Brain pericyte (primary cell): ENCODE measurements around the gene CCDC73.
"Not testable (repeated sequence)": the region's sequence is repeated elsewhere in the genome, so short reads cannot be mapped to it uniquely, and the experiment has no call there.

ENCODE experiments used
- DNase-seq: peaks from one replicate; pipeline ENCODE4 v3.0.0-alpha.2; 2012; ENCODE audit warnings: low read depth, low spot score

CCDC73 gene

GRCh38 chr11:32794439-32794838, at the start of gene CCDC73:
Gene CCDC73 (minus strand): TSS chr11:32794662. CDS start chr11:32760243, 34,419 bp downstream.
- DNase-seq: no peak

- no peak for DNase-seq
These were observed 49.1 kb upstream of the CCDC73 start for GRCh38 chr11:32843544-32843943.

- no peak for DNase-seq
These were observed 46.1 kb upstream of the CCDC73 start for GRCh38 chr11:32840587-32840986.

- no peak for DNase-seq
These were observed 44.8 kb upstream of the CCDC73 start for GRCh38 chr11:32839308-32839707.

- DNase-seq: no peak
These were observed 44.2 kb upstream of the CCDC73 start for GRCh38 chr11:32838505-32839274.

GRCh38 chr11:32836946-32837345, 42.5 kb upstream of the CCDC73 start:
- DNase-seq: no peak

GRCh38 chr11:32833921-32834320, 39.5 kb upstream of the CCDC73 start:
- DNase-seq: no peak

- no peak for DNase-seq
These were observed 36.8 kb upstream of the CCDC73 start for GRCh38 chr11:32831221-32831620.

- no peak for DNase-seq
These were observed 36.3 kb upstream of the CCDC73 start for GRCh38 chr11:32830796-32831195.

- no peak for DNase-seq
These were observed 35.9 kb upstream of the CCDC73 start for GRCh38 chr11:32830413-32830738.

- no peak for DNase-seq
These were observed 35.4 kb upstream of the CCDC73 start, which contains the start of gene PRRG4 for GRCh38 chr11:32829680-32830412. Gene PRRG4 (plus strand): TSS chr11:32829927. CDS start chr11:32830530, 603 bp downstream.

GRCh38 chr11:32829157-32829679, 34.8 kb upstream of the CCDC73 start:
- DNase-seq: no peak

GRCh38 chr11:32827276-32827675, 32.8 kb upstream of the CCDC73 start:
- no peak for DNase-seq

GRCh38 chr11:32826113-32826512, 31.7 kb upstream of the CCDC73 start:
- no peak for DNase-seq

- not testable (repeated sequence) for DNase-seq
These were observed 29.2 kb upstream of the CCDC73 start for GRCh38 chr11:32823617-32824016.

GRCh38 chr11:32821917-32822560, 27.6 kb upstream of the CCDC73 start:
- DNase-seq: no peak

- DNase-seq: no peak
These were observed 27.1 kb upstream of the CCDC73 start for GRCh38 chr11:32821517-32821916.

- DNase-seq: no peak
These were observed 26.0 kb upstream of the CCDC73 start for GRCh38 chr11:32820497-32820896.

GRCh38 chr11:32819187-32819586, 24.7 kb upstream of the CCDC73 start:
- DNase-seq: no peak

- no peak for DNase-seq
These were observed 23.4 kb upstream of the CCDC73 start for GRCh38 chr11:32817852-32818183.

GRCh38 chr11:32817181-32817851, 22.9 kb upstream of the CCDC73 start:
- no peak for DNase-seq

- peak; percentile 34 for DNase-seq
These were observed 14.9 kb upstream of the CCDC73 start for GRCh38 chr11:32809313-32809712.
